RWPE2 (cell line): Measurements from ENCODE around the gene AFAP1.

ENCODE experiments used
- ATAC-seq: fragments of 200-7000 bp; cut with Tn5 transposase; 3 replicates; pipeline ENCODE4 v1.9.1; 2021; ENCODE audit warnings: low read depth
- DNase-seq: peaks from one replicate; pipeline ENCODE4 v3.0.0-alpha.2; 2020; ENCODE audit warnings: low spot score
- H3K27ac ChIP-seq: fragments of 450-650 bp; 2 replicates; pipeline ENCODE4 v1.5.1; 2017; ENCODE audit warnings: mild to moderate bottlenecking; ENCODE audit not compliant: poor library complexity, severe bottlenecking
- H3K27me3 ChIP-seq: fragments of 250-450 bp; sonication (Bioruptor Pico); 2 replicates; pipeline ENCODE4 v1.5.1; 2021; ENCODE audit warnings: mild to moderate bottlenecking, moderate library complexity; ENCODE audit not compliant: insufficient read depth, poor library complexity, severe bottlenecking
- H3K36me3 ChIP-seq: fragments of 250-450 bp; sonication (Bioruptor Pico); 2 replicates; pipeline ENCODE4 v1.5.1; 2020; ENCODE audit warnings: low read depth, mild to moderate bottlenecking, moderate library complexity
- H3K4me1 ChIP-seq: fragments of 250-450 bp; sonication (Bioruptor Pico); 2 replicates; pipeline ENCODE4 v1.5.1; 2021; ENCODE audit warnings: mild to moderate bottlenecking, moderate library complexity; ENCODE audit not compliant: insufficient read depth, poor library complexity, severe bottlenecking
- H3K4me3 ChIP-seq: fragments of 250-450 bp; sonication (Bioruptor Pico); 2 replicates; pipeline ENCODE4 v1.5.1; 2021; ENCODE audit warnings: mild to moderate bottlenecking, moderate library complexity; ENCODE audit not compliant: severe bottlenecking
- H3K9me3 ChIP-seq: fragments of 250-450 bp; sonication (Bioruptor Pico); 2 replicates; pipeline ENCODE4 v1.5.1; 2021; ENCODE audit warnings: mild to moderate bottlenecking, moderate library complexity; ENCODE audit not compliant: severe bottlenecking
- CTCF ChIP-seq: fragments of 450-650 bp; IDR thresholded peaks from one replicate; pipeline ENCODE4 v1.5.1; 2017; ENCODE audit warnings: mild to moderate bottlenecking, moderate library complexity; ENCODE audit not compliant: poor library complexity, severe bottlenecking

The AFAP1 gene

DNA sequence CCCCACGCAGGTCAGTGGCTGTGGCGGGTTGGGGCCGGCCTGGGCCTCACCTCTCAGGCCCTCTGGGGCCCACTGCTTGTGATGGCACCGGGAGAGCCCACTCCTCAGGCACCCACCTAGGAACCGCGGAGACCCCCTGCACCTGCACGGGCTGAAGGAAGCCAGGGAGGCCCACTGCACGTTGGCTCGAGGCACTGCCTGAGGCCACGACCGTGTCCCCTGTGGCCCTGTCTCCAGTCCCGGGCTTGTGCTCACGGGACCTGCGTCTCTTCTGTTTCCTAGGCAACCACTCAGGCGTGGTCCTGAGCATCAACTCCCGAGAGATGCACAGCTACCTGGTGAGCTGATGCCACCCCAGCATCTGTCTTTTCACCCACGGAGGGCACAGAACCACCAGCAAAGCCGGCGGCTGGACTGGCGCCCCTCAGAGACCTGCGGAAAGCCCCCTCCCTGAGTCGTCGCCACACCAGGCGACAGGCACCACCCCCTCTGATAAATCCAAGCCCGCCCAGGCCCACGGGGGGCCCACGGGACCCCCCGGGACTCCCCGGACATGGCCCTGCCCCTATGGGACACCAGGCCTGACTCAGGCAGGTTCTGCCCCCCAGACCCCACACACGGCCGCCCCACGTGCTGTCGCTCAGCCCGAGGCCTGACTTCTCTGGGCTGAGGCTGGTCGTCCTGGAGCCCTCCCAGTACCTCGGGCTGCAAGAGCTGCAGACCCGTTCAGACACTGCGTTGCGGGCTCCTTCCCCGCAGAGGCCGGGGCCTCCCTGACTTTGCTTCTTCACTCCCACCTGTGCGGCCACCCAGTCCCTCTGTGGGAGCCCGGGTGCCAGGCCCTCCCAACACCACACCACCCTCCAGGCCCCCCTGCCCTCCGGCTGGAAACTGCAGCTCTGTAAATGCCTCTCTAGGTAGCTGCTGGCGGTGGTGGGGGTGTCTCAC is 199.5 kb downstream of the AFAP1 start:
- TF ChIP-seq CTCF, result no peak
- ATAC-seq (no peak), DNase-seq (no peak)
- H3K27me3 ChIP-seq, result no peaks in the 10 kb centered on the region
- no peak overlapping the region for H3K4me3 ChIP-seq
- H3K4me1 ChIP-seq, result no peaks in the 10 kb centered on the region
- H3K27ac ChIP-seq, result no peak overlapping the region
- H3K36me3 ChIP-seq, result no peaks in the 10 kb centered on the region
- no peaks in the 10 kb centered on the region for H3K9me3 ChIP-seq

GRCh38 chr4:7739077-7739917 is 200.4 kb downstream of the AFAP1 start:
- H3K27me3 ChIP-seq, result no peaks in the 10 kb centered on the region
- ATAC-seq, result no peak

GRCh38 chr4:7738458-7739076 is 201.1 kb downstream of the AFAP1 start:
- Histone ChIP-seq H3K4me3 (no peak overlapping the region), H3K27me3 (no peaks in the 10 kb centered on the region), H3K36me3 (no peaks in the 10 kb centered on the region), H3K4me1 (no peaks in the 10 kb centered on the region), H3K27ac (no peak overlapping the region), H3K9me3 (no peaks in the 10 kb centered on the region)
- no peak for TF ChIP-seq CTCF
- no peak for DNase-seq
- ATAC-seq, result no peak

More at GRCh38 chr4:7739077-7739917, 200.4 kb downstream of the AFAP1 start:
- Histone ChIP-seq H3K36me3 (no peaks in the 10 kb centered on the region), H3K27ac (no peak overlapping the region), H3K9me3 (no peaks in the 10 kb centered on the region), H3K4me3 (no peak overlapping the region), H3K4me1 (no peaks in the 10 kb centered on the region)
- TF ChIP-seq CTCF, result no peak
- DNase-seq, result no peak

DNA sequence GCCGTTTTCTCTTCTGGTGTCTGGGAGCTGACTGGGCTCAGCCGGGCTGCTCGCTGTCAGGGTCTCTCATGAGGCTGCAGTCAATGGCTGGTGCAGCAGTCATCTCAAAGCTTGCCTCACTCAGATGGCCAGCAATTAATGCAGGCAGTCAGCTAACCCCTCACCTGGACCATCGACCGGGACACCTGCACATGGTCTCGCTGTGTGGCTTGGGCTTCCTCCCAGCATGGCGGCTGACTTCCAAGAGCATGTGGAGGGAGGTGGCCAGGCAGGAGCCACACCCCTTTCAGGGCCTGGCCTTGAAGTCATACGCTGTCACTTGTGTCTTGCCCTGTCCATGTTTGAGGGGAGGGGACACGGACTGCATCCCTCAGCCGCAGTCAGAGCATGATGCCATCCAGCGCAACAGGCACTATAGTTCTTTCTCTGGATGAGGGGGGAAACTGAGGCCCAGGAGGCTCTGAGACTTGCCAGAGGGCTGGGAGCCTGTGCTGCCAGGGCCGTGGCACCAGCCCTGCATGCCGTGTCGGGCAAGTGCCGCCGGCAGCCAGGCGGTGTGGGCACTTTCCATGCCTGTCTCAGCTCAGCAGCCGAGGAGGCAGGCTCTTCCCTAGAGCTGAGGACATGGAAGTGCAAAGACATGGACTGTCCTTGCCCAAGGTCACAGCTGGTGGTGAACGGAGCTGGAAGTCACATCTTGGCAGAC is 201.8 kb downstream of the AFAP1 start:
- Histone ChIP-seq H3K4me3 (no peak overlapping the region), H3K4me1 (no peaks in the 10 kb centered on the region), H3K36me3 (no peaks in the 10 kb centered on the region), H3K9me3 (no peaks in the 10 kb centered on the region), H3K27me3 (no peaks in the 10 kb centered on the region), H3K27ac (no peak overlapping the region)
- DNase-seq (no peak), ATAC-seq (no peak)
- no peak for TF ChIP-seq CTCF
